ENCODE data around the gene ABCC1.

The ABCC1 gene

GRCh38 chr16:16021646-16021987 lies 72.2 kb downstream of the ABCC1 start:
- DNase-seq (ENCODE audit: low read depth): no peak

GRCh38 chr16:16021988-16022682 lies 72.7 kb downstream of the ABCC1 start:
- DNase-seq (ENCODE audit: low read depth): peak; percentile 88

GRCh38 chr16:16022683-16023064 lies 73.3 kb downstream of the ABCC1 start:
- no peak for DNase-seq (ENCODE audit: low read depth)

- no peak for DNase-seq (ENCODE audit: low read depth)
Measured at GRCh38 chr16:16025214-16025968, 76.0 kb downstream of the ABCC1 start.

DNA sequence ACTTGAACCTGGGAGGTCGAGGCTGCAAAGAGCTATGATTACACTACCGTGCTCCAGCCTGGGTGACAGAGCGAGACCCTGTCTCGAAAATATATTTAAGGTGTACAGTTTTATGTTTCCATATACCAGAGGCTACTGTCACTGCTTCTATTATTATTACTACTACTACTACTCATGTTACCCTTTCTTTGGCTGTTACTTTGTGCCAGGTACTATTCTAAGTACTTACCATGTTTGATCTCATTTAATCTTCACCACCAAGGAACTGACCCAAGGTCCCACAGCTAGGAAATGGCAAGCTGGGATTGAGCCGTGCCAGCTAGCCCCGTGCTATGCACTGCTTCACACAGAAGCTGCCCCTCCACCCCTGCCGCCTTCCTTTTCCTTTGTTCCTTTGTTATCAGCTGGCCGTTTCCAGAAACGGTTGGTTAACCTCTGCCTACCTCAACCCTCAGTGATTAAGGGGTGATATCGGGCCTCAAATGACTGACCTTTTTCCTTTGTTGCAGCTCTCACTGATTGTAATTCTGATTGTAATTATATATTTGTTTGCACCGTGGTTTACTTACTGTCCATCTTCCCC lies 78.4 kb downstream of the ABCC1 start:
- DNase-seq (ENCODE audit: low read depth): no peak

DNA sequence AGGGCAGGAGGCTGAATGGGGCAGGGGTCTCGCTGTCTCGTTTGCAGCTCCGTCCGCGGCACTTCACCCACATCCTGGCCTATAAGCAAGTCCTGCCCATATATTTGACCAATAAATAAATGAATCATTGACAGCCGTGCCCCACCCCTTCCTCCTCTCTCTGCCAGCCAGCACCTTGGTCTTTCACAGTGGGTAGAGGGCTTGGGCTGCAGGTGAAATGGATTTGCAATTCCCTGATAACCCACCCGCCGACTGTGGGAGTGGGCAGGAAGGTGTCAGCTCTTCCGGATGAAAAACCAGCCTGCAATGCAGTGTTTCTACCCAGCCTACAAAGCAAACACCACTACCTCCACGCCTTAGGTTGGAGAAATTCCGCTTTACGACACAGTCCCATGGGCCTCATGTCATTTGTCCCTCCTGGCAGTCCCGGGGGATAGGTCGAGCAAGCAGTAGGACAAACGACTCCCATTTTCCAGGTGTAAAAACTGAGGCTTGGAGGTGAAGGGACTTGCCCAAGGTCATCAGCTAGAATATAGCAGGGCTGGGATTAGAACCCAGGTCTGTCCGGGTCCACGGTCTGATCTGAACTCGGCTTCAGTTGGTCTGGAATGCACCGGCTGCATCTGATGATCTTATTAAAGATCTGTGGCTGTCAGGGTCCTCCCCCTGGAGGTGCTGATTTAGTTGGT lies 79.0 kb downstream of the ABCC1 start:
- DNase-seq (ENCODE audit: low read depth): no peak

DNA sequence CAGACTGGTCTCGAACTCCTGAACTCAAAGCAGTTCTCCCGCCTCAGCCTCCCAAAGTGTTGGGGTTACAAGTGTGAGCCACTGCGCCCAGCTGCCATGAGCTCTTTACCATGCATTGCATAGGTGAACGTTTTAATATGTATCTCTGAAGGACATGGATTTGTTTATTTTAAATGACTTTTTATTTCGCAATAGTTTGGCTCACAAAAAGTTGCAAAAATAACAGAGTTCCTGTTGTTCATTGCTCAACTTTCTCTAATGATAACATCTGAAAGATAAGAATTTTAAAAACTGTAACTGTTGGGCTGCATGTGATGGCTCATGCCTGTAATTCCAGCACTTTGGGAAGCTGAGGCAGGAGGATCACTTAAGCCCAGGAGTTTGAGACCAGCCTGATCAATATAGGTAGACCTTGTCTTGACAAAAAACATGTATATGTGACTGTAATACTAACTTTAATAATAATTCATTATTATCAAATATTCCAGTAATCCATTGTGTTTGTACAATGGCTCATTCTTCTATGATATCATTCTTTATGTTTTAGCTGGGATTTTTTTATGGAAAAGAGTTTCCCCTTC lies 80.1 kb downstream of the ABCC1 start:
- no peak for DNase-seq (ENCODE audit: low read depth)

- no peak for DNase-seq (ENCODE audit: low read depth)
Measured at GRCh38 chr16:16030449-16030848, 81.0 kb downstream of the ABCC1 start.

DNA sequence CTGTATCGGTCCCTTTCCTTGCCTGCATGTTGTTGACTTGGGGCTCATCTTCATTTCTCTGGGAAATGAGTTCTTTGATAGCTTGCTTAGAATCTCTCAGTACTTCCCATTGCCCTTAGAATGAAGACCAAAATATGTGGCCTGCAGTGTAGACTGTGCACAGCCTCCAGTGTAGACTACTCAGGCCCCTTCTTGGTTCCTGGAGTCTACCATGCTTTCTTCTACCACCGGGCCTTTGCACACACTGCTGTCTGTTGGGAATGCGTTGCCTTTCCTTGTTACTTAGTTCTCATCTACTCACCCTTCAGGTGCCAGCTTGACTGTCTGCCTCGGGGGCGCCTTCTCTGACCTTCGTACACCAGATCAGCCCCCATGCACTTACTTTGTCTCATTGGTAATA lies 82.0 kb downstream of the ABCC1 start:
- no peak for DNase-seq (ENCODE audit: low read depth)

- no peak for DNase-seq (ENCODE audit: low read depth)
Measured at GRCh38 chr16:16032271-16032979, 83.0 kb downstream of the ABCC1 start.

GRCh38 chr16:16033208-16033717 lies 83.8 kb downstream of the ABCC1 start:
- DNase-seq (ENCODE audit: low read depth): no peak

- no peak for DNase-seq (ENCODE audit: low read depth)
Measured at GRCh38 chr16:16036359-16036792, 87.0 kb downstream of the ABCC1 start.

GRCh38 chr16:16037521-16037920 lies 88.1 kb downstream of the ABCC1 start:
- no peak for DNase-seq (ENCODE audit: low read depth)

DNA sequence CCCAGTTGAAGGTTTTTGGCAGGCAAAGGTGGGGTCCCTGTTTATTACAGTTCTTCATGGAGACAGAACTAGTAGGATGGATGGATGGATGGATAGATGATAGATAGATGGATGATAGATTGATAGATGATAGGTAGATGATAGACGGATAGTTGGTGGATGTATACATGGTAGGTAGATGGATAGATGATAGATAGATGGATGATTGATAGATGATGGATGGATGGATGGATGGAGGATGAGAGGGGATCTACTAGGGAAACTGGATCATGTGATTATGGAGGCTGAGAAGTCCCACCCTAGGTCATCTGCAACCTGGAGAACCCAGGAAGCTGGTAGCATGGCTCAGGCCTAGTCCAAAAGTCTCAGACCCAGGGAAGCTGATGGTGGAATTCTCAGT lies 88.6 kb downstream of the ABCC1 start:
- no peak for DNase-seq (ENCODE audit: low read depth)

GRCh38 chr16:16038950-16039349 lies 89.5 kb downstream of the ABCC1 start:
- no peak for DNase-seq (ENCODE audit: low read depth)

- no peak for DNase-seq (ENCODE audit: low read depth)
Measured at GRCh38 chr16:16041196-16041892, 91.9 kb downstream of the ABCC1 start.

DNA sequence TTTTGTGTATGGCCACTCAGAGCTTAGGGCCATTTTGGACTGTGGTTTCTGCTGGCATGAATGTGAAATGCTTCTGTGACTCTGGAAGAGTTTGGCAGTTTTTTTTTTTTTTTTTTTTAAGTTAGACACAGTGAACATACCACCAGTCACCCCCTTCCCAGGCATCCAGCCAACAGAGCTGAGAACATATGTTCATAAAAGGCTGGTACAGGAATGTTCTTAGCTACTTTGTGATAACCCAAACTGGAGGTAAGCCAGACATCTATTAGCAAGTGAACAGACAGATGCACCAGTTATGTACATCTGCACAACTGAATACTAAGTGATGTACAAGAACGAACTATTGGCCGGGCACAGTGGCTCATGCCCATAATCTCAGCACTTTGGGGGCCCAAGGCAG lies 92.7 kb downstream of the ABCC1 start:
- peak; percentile 69 for DNase-seq (ENCODE audit: low read depth)

DNA sequence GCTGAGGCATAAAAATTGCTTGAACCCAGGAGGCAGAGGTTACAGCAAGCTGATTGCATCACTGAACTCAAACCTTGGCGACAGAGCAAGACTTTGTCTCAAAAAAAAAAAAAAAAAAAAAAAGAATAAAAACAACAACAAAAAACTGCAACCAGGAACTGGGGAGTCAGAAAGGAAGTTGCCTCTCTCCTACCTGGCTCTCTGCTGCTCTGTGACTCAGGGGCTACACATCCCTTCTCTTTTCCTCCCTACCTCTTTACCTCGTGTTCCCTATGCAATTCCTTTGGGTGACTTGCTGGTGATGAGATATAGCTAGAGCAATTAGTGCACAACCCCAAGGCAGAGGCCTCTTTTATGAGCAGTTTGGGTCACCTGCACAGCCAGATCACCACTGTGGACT lies 95.9 kb downstream of the ABCC1 start:
- no peak for DNase-seq (ENCODE audit: low read depth)

- DNase-seq (ENCODE audit: low read depth): no peak
Measured at GRCh38 chr16:16045879-16046278, 96.5 kb downstream of the ABCC1 start.

- no peak for DNase-seq (ENCODE audit: low read depth)
Measured at GRCh38 chr16:16047761-16048160, 98.3 kb downstream of the ABCC1 start.
